Natural killer cell (primary cell): ENCODE measurements around the gene SLC1A2. TPM values are rescaled to one million over a fixed set of nuclear protein-coding genes. Genes with fewer than 3 reads are reported as not detected.

Source experiments
- ATAC-seq, 3 donors: fragments of 150-1000 bp in 2 of 3; fragments of 200-7000 bp in 1 of 3; cut with Tn5 transposase; 1 replicate in 1 of 3; 2 replicates in 2 of 3; pipeline ENCODE4 v1.10.0; 2021; ENCODE audit warnings: mild to moderate bottlenecking in 2 of 3, moderate library complexity in 2 of 3
- DNase-seq, 2 donors: peaks; one replicate each; pipeline versions ENCODE4 v3.0.0 to v3.0.0-alpha.2; 2013 to 2021; ENCODE audit warnings: mixed read lengths in 1 of 2
- H3K27ac ChIP-seq: one replicate; pipeline ENCODE4 v1.5.1; 2013; ENCODE audit warnings: mild to moderate bottlenecking, low read length
- H3K27me3 ChIP-seq: one replicate; pipeline ENCODE4 v1.6.1; 2013; ENCODE audit warnings: low read length; ENCODE audit not compliant: control insufficient read depth, insufficient read depth
- H3K36me3 ChIP-seq: one replicate; pipeline ENCODE4 v1.6.1; 2013; ENCODE audit warnings: low read length; ENCODE audit not compliant: control insufficient read depth, insufficient read depth
- H3K4me1 ChIP-seq: one replicate; pipeline ENCODE4 v1.6.1; 2013; ENCODE audit warnings: low read length; ENCODE audit not compliant: control insufficient read depth, insufficient read depth
- H3K4me3 ChIP-seq: one replicate; pipeline ENCODE4 v1.5.1; 2013; ENCODE audit warnings: low read length
- H3K9me3 ChIP-seq: one replicate; pipeline ENCODE4 v1.6.1; 2013; ENCODE audit warnings: low read length; ENCODE audit not compliant: control insufficient read depth, insufficient read depth
- H3K27ac Mint-ChIP-seq, 2 donors: one replicate each; pipeline ENCODE4 v1.8.0; 2022; ENCODE audit warnings: mild to moderate bottlenecking in 2 of 2, mixed read lengths in 2 of 2, moderate library complexity in 1 of 2
- H3K27me3 Mint-ChIP-seq, 2 donors: one replicate each; pipeline ENCODE4 v1.8.0; 2022; ENCODE audit warnings: low read depth in 2 of 2, mixed read lengths in 2 of 2
- H3K36me3 Mint-ChIP-seq: one replicate; pipeline ENCODE4 v1.8.0; 2022; ENCODE audit warnings: mixed read lengths
- H3K4me1 Mint-ChIP-seq, 2 donors: one replicate each; pipeline ENCODE4 v1.8.0; 2022; ENCODE audit warnings: mixed read lengths in 2 of 2
- H3K4me3 Mint-ChIP-seq: one replicate; pipeline ENCODE4 v1.8.0; 2022; ENCODE audit warnings: mild to moderate bottlenecking, moderate library complexity, mixed read lengths
- H3K9me3 Mint-ChIP-seq, 2 donors: one replicate each; pipeline ENCODE4 v1.8.0; 2022; ENCODE audit warnings: mixed read lengths in 2 of 2
- WGBS: methylation state at CpG from one replicate; pipeline ENCODE4 v1.1.7; 2013; ENCODE audit warnings: missing lambda C conversion rate; ENCODE audit not compliant: insufficient coverage; 5-methylcytosine and 5-hydroxymethylcytosine counted together
- intact Hi-C: fragments of 100-400 bp; cut with micrococcal nuclease; formaldehyde crosslinking; loops from one replicate; pipeline ENCODE4 v1.14.2; 2022
- total RNA-seq, 4 donors: library from RNA; stranded (reverse); fragments of 120-200 nt in 1 of 4; gene quantifications; one replicate each; pipeline versions ENCODE4 v1.2.3 to v1.2.4, GENCODE V29; 2013 to 2022
- TF ChIP-seq, protein P1 (sequence below): fragments of 200-600 bp; IDR thresholded peaks from one replicate; pipeline ENCODE4 v1.8.0; 2022; ENCODE audit warnings: antibody characterized with exemption

SLC1A2 gene
- total RNA-seq, 3 donors from 2014 or later (not counting 1 experiment from before 2014, with no cell fraction given) = 0.02 TPM; not detected in 2

DNA sequence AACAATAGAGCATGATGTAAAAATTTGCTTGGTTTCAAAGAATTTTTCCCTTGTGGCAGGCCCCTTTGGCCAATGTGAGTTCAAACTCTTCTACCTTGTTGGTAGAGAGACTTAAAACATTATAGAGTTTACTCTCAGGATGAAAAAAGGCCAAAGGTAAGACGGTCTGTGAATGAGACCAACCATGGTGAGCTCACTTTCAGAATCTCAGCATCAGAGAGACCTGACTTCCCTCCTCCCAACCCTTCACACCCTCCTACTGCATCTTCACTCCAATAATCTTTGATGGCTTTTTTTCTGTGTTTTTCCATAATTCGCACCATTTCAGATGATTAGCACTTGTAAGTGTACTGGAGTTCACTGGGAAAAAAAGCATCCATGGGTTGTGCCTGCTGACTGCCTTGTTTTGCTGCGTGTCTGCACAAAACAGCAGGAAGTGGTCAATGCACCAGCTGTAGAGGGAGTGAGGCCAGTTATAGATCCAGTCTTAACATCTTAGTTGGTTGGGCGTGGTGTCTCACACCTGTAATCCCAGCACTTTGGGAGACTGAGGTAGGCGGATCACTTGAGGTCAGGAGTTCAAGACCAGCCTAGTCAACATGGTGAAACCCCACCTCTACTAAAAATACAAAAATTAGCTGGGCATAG lies 64.1 kb downstream of the SLC1A2 start:
- no peak overlapping the region for H3K27ac Mint-ChIP-seq
- no peaks in the 10 kb centered on the region for H3K36me3 Mint-ChIP-seq
- H3K4me1 ChIP-seq = no peaks in the 10 kb centered on the region
- peaks cover 0 to 5% of the 10 kb centered on the region in 2 donors for H3K4me1 Mint-ChIP-seq
- DNase-seq (no peak), ATAC-seq (no peak)
- 81% methylated on average over 5 of the region's 5 CpGs for WGBS
- no peak overlapping the region for H3K4me3 ChIP-seq
- peaks cover 0 to 3% of the 10 kb centered on the region in 2 donors for H3K27me3 Mint-ChIP-seq
- H3K36me3 ChIP-seq = no peaks in the 10 kb centered on the region
- H3K9me3 Mint-ChIP-seq = no peaks in the 10 kb centered on the region
- intact Hi-C loops = no loop called here
- no peaks in the 10 kb centered on the region for H3K9me3 ChIP-seq
- H3K4me3 Mint-ChIP-seq = no peak overlapping the region
- no peaks in the 10 kb centered on the region for H3K27me3 ChIP-seq
- no peak overlapping the region for H3K27ac ChIP-seq
- TF ChIP-seq, protein P1, sequence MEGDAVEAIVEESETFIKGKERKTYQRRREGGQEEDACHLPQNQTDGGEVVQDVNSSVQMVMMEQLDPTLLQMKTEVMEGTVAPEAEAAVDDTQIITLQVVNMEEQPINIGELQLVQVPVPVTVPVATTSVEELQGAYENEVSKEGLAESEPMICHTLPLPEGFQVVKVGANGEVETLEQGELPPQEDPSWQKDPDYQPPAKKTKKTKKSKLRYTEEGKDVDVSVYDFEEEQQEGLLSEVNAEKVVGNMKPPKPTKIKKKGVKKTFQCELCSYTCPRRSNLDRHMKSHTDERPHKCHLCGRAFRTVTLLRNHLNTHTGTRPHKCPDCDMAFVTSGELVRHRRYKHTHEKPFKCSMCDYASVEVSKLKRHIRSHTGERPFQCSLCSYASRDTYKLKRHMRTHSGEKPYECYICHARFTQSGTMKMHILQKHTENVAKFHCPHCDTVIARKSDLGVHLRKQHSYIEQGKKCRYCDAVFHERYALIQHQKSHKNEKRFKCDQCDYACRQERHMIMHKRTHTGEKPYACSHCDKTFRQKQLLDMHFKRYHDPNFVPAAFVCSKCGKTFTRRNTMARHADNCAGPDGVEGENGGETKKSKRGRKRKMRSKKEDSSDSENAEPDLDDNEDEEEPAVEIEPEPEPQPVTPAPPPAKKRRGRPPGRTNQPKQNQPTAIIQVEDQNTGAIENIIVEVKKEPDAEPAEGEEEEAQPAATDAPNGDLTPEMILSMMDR = no peak

DNA sequence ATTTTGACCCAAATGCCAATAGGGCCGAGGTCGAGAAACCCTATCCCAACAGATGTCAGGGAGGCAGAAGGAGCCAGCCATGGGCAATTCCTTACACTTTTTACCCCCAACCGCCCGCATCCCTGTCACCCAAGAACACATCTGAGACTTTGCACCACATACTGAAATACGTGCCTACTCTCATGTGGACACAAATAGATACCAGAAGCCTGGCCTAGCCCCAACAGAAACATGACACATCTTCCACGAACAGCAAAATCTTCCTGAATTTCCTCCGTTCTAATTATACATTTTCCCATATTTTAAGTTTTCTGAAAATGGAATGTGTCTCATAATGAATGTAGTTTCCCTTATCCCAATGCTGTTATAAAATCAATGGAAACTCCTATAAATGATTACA lies 64.7 kb downstream of the SLC1A2 start:
- DNase-seq (no peak), ATAC-seq (no peak)
- Mint-ChIP-seq H3K9me3 (no peaks in the 10 kb centered on the region), H3K4me1 (peaks cover 0 to 5% of the 10 kb centered on the region in 2 donors), H3K36me3 (no peaks in the 10 kb centered on the region), H3K4me3 (no peak overlapping the region), H3K27me3 (no peaks in the 10 kb centered on the region), H3K27ac (no peak overlapping the region)
- H3K9me3 ChIP-seq = no peaks in the 10 kb centered on the region
- H3K4me3 ChIP-seq = no peak overlapping the region
- no peak overlapping the region for H3K27ac ChIP-seq
- intact Hi-C loops = no loop called here
- no peaks in the 10 kb centered on the region for H3K36me3 ChIP-seq
- no peaks in the 10 kb centered on the region for H3K4me1 ChIP-seq
- TF ChIP-seq, protein P1 = no peak
- H3K27me3 ChIP-seq = no peaks in the 10 kb centered on the region
- 97% methylated on average over 7 of the region's 7 CpGs for WGBS

DNA sequence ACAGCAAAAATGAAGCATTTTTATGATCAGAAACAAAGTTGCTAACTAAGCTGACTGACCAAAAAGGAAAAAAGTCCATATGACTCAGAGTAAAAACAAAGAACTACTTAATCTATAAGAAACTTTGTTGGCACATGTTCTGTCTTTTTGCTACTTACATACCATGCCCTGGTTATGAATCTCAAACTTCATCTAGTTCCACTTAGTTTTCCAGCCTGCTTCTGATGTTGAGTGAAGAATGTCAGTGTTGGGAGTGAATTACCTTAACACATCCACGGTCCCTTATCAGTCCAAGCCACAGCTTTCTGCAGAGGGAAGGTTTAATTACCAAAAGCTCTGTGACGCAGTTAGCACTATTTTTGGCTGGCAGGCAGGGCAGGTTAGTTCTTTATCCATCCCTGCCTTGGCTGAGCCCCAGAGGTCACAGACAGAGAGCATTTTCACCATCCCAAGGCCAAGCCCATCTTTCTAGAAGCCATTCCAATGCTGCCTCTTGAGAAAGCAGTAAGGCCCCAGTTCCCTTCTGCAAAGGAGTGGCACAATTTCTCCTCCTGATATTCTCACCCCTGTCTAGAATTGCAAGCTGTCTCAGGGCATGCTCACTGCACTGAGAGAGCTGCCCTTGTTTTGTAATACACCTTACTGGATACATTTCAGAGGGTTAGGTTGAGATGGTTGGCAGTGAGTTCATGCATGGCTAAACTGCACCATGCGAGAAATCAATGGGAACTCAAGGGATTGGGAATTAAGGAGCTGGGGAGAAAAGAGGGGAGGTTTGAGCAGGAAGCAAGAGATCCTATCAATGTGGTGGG lies 67.1 kb downstream of the SLC1A2 start:
- peaks cover 3% of the 10 kb centered on the region for H3K4me1 ChIP-seq
- Mint-ChIP-seq H3K27me3 (no peaks in the 10 kb centered on the region), H3K36me3 (no peaks in the 10 kb centered on the region), H3K27ac (no peak overlapping the region), H3K4me3 (no peak overlapping the region), H3K4me1 (peaks cover 0 to 5% of the 10 kb centered on the region in 2 donors), H3K9me3 (no peaks in the 10 kb centered on the region)
- no peak overlapping the region for H3K27ac ChIP-seq
- DNase-seq = no peak
- intact Hi-C loops = no loop called here
- no peaks in the 10 kb centered on the region for H3K27me3 ChIP-seq
- H3K9me3 ChIP-seq = no peaks in the 10 kb centered on the region
- no peaks in the 10 kb centered on the region for H3K36me3 ChIP-seq
- H3K4me3 ChIP-seq = no peak overlapping the region
- TF ChIP-seq, protein P1 = no peak
- 65% methylated on average over 3 of the region's 3 CpGs for WGBS
- ATAC-seq = no peak
